HG03103 (cell line): ENCODE data around the gene KANK3.
"Not testable (repeated sequence)": the region's sequence is repeated elsewhere in the genome, so short reads cannot be mapped to it uniquely, and the experiment has no call there.

ENCODE experiments used
- ATAC-seq: cut with Tn5 transposase; IDR thresholded peaks from one replicate; pipeline ENCODE4 v1.9.1; 2021; ENCODE audit warnings: low read depth; ENCODE audit not compliant: unreplicated experiment

The KANK3 gene

GRCh38 chr19:8342684-8343482 lies at the start of gene KANK3:
KANK3 (minus strand) TSS chr19:8343262; CDS start chr19:8337828, 5,434 bp downstream.
- peak; percentile 79 for ATAC-seq

- ATAC-seq: no peak
Observed at GRCh38 chr19:8392017-8392591, 49.0 kb upstream of the KANK3 start.

- ATAC-seq: no peak
Observed at GRCh38 chr19:8391198-8392016, 48.3 kb upstream of the KANK3 start.

GRCh38 chr19:8390617-8390981 lies 47.5 kb upstream of the KANK3 start:
- ATAC-seq: peak; percentile 25

- peak; percentile 86 for ATAC-seq
Observed at GRCh38 chr19:8389891-8390616, 47.0 kb upstream of the KANK3 start, which contains the start of gene RAB11B. RAB11B (plus strand) TSS chr19:8390360; CDS start chr19:8390417, 57 bp downstream.

- ATAC-seq: no peak
Observed at GRCh38 chr19:8388612-8388958, 45.5 kb upstream of the KANK3 start.

GRCh38 chr19:8387688-8388611 lies 44.9 kb upstream of the KANK3 start:
- ATAC-seq: no peak

GRCh38 chr19:8386990-8387389 lies 43.9 kb upstream of the KANK3 start:
- no peak for ATAC-seq

- ATAC-seq: not testable (repeated sequence)
Observed at GRCh38 chr19:8386419-8386818, 43.4 kb upstream of the KANK3 start.

- ATAC-seq: not testable (repeated sequence)
Observed at GRCh38 chr19:8385566-8385965, 42.5 kb upstream of the KANK3 start.

GRCh38 chr19:8385103-8385502 lies 42.0 kb upstream of the KANK3 start:
- not testable (repeated sequence) for ATAC-seq

- ATAC-seq: not testable (repeated sequence)
Observed at GRCh38 chr19:8384569-8384968, 41.5 kb upstream of the KANK3 start.

- ATAC-seq: not testable (repeated sequence)
Observed at GRCh38 chr19:8379156-8379891, 36.3 kb upstream of the KANK3 start.

GRCh38 chr19:8377598-8377997 lies 34.5 kb upstream of the KANK3 start:
- no peak for ATAC-seq

- ATAC-seq: not testable (repeated sequence)
Observed at GRCh38 chr19:8376373-8376974, 33.4 kb upstream of the KANK3 start.

GRCh38 chr19:8375766-8376165 lies 32.7 kb upstream of the KANK3 start:
- not testable (repeated sequence) for ATAC-seq

- ATAC-seq: no peak
Observed at GRCh38 chr19:8373867-8374813, 31.1 kb upstream of the KANK3 start.
